ENCODE measurements around the gene ATP8A2.

The ATP8A2 gene

DNA sequence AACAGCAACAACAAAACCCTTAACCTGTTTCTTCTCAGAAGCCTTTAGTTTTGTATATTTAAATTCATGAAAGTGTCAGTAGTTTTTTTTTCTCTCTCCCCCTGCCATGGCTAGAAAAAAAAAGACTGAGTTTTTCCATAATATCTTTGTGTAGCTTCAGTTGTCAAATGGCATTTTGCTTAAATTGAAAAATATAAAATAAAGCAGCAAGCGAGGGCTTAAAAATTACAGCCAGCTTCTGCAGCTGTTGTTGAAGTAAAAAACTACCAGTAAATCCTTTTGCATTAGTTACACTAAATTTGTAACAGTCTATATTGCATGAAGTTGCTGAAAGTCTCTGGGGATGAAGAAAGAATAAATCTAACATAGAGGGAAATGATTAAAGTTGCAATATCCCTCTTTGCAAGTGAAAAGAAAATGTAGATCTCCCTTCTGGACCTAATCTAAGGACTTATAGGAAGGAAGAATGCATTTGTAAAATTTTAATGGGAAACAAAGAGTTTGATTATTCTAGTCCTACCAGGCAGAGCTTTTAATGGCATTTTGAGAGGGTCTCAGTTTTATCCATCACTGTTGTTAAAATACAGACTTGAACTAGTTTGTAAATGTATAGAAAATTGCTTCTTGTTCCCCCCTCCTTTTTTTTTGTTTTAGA, 215.7 kb downstream of the ATP8A2 start:
- H3K36me3 ChIP-seq, result no peaks in the 10 kb centered on the region
- H3K4me3 ChIP-seq, result no peak overlapping the region
- H3K9me3 ChIP-seq, result no peaks in the 10 kb centered on the region
- no peak for TF ChIP-seq CTCF (IDR thresholded peaks at IDR 0.05)
- no peaks in the 10 kb centered on the region for H3K4me1 ChIP-seq
- intact Hi-C loops (cut with DNase I; ENCODE audit: low total_unique reads), result no loop called here
- DNase-seq, result no peak
- H3K27ac ChIP-seq, result no peak overlapping the region
- H3K27me3 ChIP-seq, result no peaks in the 10 kb centered on the region

- Histone ChIP-seq H3K27ac (no peak overlapping the region), H3K27me3 (no peaks in the 10 kb centered on the region), H3K4me1 (no peaks in the 10 kb centered on the region), H3K36me3 (no peaks in the 10 kb centered on the region), H3K4me3 (no peak overlapping the region), H3K9me3 (no peaks in the 10 kb centered on the region)
- intact Hi-C loops (cut with DNase I; ENCODE audit: low total_unique reads), result no loop called here
- DNase-seq, result no peak
- no peak for TF ChIP-seq CTCF (IDR thresholded peaks at IDR 0.05)
Observed at GRCh38 chr13:25588336-25589060, 216.7 kb downstream of the ATP8A2 start.

GRCh38 chr13:25598421-25598820, 226.6 kb downstream of the ATP8A2 start:
- Histone ChIP-seq H3K4me1 (no peaks in the 10 kb centered on the region), H3K9me3 (no peaks in the 10 kb centered on the region), H3K36me3 (no peaks in the 10 kb centered on the region), H3K27me3 (peaks cover 0 to 3% of the 10 kb centered on the region in 2 donors), H3K4me3 (no peak overlapping the region), H3K27ac (no peak overlapping the region)
- intact Hi-C loops (cut with DNase I; ENCODE audit: low total_unique reads), result no loop called here
- no peak for TF ChIP-seq CTCF (IDR thresholded peaks at IDR 0.05)
- DNase-seq, result no peak

- TF ChIP-seq CTCF (IDR thresholded peaks at IDR 0.05), result no peak
- no peaks in the 10 kb centered on the region for H3K9me3 ChIP-seq
- no peak overlapping the region for H3K4me3 ChIP-seq
- H3K27ac ChIP-seq, result no peak overlapping the region
- H3K4me1 ChIP-seq, result no peaks in the 10 kb centered on the region
- intact Hi-C loops (cut with DNase I; ENCODE audit: low total_unique reads), result no loop called here
- H3K36me3 ChIP-seq, result no peaks in the 10 kb centered on the region
- H3K27me3 ChIP-seq, result peaks cover 0 to 3% of the 10 kb centered on the region in 2 donors
- DNase-seq, result no peak
Observed at GRCh38 chr13:25602176-25602575, 230.4 kb downstream of the ATP8A2 start.

DNA sequence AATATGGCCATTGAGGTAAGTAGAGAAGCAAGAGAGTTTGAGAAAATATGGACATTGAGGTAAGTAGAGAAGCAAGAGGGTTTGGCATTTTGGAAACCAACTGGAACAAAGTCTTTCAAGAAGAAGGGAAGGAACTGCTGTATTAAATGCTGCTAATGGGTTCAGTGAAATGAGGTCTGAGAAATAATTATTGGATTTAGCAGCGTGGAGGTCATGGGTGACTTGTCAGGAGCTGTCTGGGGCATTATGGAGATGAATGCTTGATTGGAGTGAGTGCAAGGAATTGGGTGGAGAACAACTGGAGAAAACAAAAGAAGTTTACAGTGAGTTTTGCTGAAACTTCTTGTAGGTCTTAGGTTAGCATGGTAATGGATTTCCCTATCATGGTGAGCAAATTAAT, 232.3 kb downstream of the ATP8A2 start:
- Histone ChIP-seq H3K27ac (no peak overlapping the region), H3K4me3 (no peak overlapping the region), H3K36me3 (no peaks in the 10 kb centered on the region), H3K9me3 (no peaks in the 10 kb centered on the region), H3K4me1 (no peaks in the 10 kb centered on the region), H3K27me3 (peaks cover 0 to 3% of the 10 kb centered on the region in 2 donors)
- intact Hi-C loops (cut with DNase I; ENCODE audit: low total_unique reads), result no loop called here
- TF ChIP-seq CTCF (IDR thresholded peaks at IDR 0.05), result no peak
- no peak for DNase-seq

All from tibial artery (tissue), 4 donors.